Measurements from ENCODE around the gene ZNF343. TPM values are rescaled to one million over a fixed set of nuclear protein-coding genes. Genes with fewer than 3 reads are reported as not detected.

The ZNF343 gene
- total RNA-seq, 1 donor = 6.9 TPM

- no peaks in the 10 kb centered on the region for H3K9me3 ChIP-seq (ENCODE audit: low read depth, low read length)
- H3K36me3 ChIP-seq (ENCODE audit: insufficient read depth, low read length) = no peaks in the 10 kb centered on the region
- no peak overlapping the region for H3K4me2 ChIP-seq (ENCODE audit: insufficient read depth, low read length)
- H3K27ac ChIP-seq (ENCODE audit: low read depth, low read length) = no peak overlapping the region
- no peak for DNase-seq (ENCODE audit: insufficient read length, low spot score, missing footprints)
- H3K27me3 ChIP-seq (ENCODE audit: insufficient read depth, low read length) = no peaks in the 10 kb centered on the region
- H4K20me1 ChIP-seq (ENCODE audit: insufficient read depth, low read length) = no peaks in the 10 kb centered on the region
- TF ChIP-seq CTCF (IDR thresholded peaks at IDR 0.05; ENCODE audit: extremely low read depth, low read depth, low read length) = no peak
- no peak overlapping the region for H2AFZ ChIP-seq (ENCODE audit: low read length)
- no peak overlapping the region for H3K4me3 ChIP-seq (ENCODE audit: insufficient read depth, low read length)
- peaks cover 15% of the 10 kb centered on the region for H3K4me1 ChIP-seq (ENCODE audit: insufficient read depth, low read length)
- no peaks in the 10 kb centered on the region for H3K79me2 ChIP-seq (ENCODE audit: insufficient read depth, low read length)
These were observed 10.5 kb upstream of the ZNF343 start for GRCh38 chr20:2519115-2519809.

GRCh38 chr20:2518558-2518957, 9.8 kb upstream of the ZNF343 start:
- DNase-seq (ENCODE audit: insufficient read length, low spot score, missing footprints) = no peak
- Histone ChIP-seq H4K20me1 (ENCODE audit: insufficient read depth, low read length) (no peaks in the 10 kb centered on the region), H3K27ac (ENCODE audit: low read depth, low read length) (no peak overlapping the region), H3K36me3 (ENCODE audit: insufficient read depth, low read length) (no peaks in the 10 kb centered on the region), H3K9me3 (ENCODE audit: low read depth, low read length) (no peaks in the 10 kb centered on the region), H3K79me2 (ENCODE audit: insufficient read depth, low read length) (no peaks in the 10 kb centered on the region), H3K4me1 (ENCODE audit: insufficient read depth, low read length) (peaks cover 12% of the 10 kb centered on the region), H3K4me3 (ENCODE audit: insufficient read depth, low read length) (no peak overlapping the region), H2AFZ (ENCODE audit: low read length) (no peak overlapping the region), H3K27me3 (ENCODE audit: insufficient read depth, low read length) (no peaks in the 10 kb centered on the region), H3K4me2 (ENCODE audit: insufficient read depth, low read length) (no peak overlapping the region)
- TF ChIP-seq CTCF (IDR thresholded peaks at IDR 0.05; ENCODE audit: extremely low read depth, low read depth, low read length) = no peak

DNA sequence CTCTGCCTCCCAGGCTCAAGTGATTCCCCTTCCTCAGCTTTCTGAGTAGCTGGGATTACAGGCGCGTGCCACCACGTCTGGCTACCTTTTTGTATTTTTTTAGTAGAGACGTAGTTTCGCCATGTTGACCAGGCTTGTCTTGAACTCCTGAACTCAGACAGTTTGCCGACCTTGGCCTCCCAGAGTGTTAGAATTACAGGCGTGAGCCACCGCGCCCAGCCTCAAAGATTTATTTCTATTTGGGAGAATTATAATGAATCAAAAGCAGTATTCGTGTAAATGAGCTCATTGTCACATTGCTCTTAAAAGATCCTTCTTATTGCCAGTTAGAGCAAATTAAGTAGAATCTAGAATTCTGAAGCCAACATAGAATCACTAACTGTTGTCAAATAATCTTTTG, 9.4 kb upstream of the ZNF343 start:
- Histone ChIP-seq H4K20me1 (ENCODE audit: insufficient read depth, low read length) (no peaks in the 10 kb centered on the region), H3K79me2 (ENCODE audit: insufficient read depth, low read length) (no peaks in the 10 kb centered on the region), H2AFZ (ENCODE audit: low read length) (no peak overlapping the region), H3K27ac (ENCODE audit: low read depth, low read length) (no peak overlapping the region), H3K4me1 (ENCODE audit: insufficient read depth, low read length) (peaks cover 12% of the 10 kb centered on the region), H3K4me3 (ENCODE audit: insufficient read depth, low read length) (no peak overlapping the region), H3K9me3 (ENCODE audit: low read depth, low read length) (no peaks in the 10 kb centered on the region), H3K27me3 (ENCODE audit: insufficient read depth, low read length) (no peaks in the 10 kb centered on the region), H3K4me2 (ENCODE audit: insufficient read depth, low read length) (no peak overlapping the region), H3K36me3 (ENCODE audit: insufficient read depth, low read length) (no peaks in the 10 kb centered on the region)
- DNase-seq (ENCODE audit: insufficient read length, low spot score, missing footprints) = no peak
- TF ChIP-seq CTCF (IDR thresholded peaks at IDR 0.05; ENCODE audit: extremely low read depth, low read depth, low read length) = no peak

DNA sequence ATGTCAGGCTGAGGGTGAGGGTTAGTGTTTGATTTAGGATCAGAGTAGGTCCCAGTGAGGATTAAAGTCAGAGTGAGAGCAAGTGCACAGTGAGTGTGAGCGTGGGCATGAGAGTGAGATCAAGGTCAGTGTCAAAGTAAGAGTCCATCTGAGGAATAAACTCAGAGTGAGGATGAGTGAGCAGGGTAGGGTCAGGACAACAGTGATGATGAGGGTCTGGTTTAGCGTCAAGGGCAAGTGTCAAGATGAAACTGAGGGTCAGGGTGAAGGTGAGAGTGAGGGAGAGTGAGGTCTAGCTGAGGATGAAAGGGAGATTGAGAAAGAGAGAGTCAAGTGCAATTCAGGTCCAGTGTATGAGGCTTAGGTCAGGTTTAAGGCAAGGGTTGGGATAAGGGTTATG, 7.7 kb upstream of the ZNF343 start:
- no peaks in the 10 kb centered on the region for H3K9me3 ChIP-seq (ENCODE audit: low read depth, low read length)
- no peak overlapping the region for H3K4me3 ChIP-seq (ENCODE audit: insufficient read depth, low read length)
- H2AFZ ChIP-seq (ENCODE audit: low read length) = no peak overlapping the region
- H3K36me3 ChIP-seq (ENCODE audit: insufficient read depth, low read length) = no peaks in the 10 kb centered on the region
- TF ChIP-seq CTCF (IDR thresholded peaks at IDR 0.05; ENCODE audit: extremely low read depth, low read depth, low read length) = no peak
- peaks cover 12% of the 10 kb centered on the region for H3K4me1 ChIP-seq (ENCODE audit: insufficient read depth, low read length)
- no peaks in the 10 kb centered on the region for H3K27me3 ChIP-seq (ENCODE audit: insufficient read depth, low read length)
- DNase-seq (ENCODE audit: insufficient read length, low spot score, missing footprints) = no peak
- H3K27ac ChIP-seq (ENCODE audit: low read depth, low read length) = no peak overlapping the region
- no peaks in the 10 kb centered on the region for H3K79me2 ChIP-seq (ENCODE audit: insufficient read depth, low read length)
- H4K20me1 ChIP-seq (ENCODE audit: insufficient read depth, low read length) = no peaks in the 10 kb centered on the region
- H3K4me2 ChIP-seq (ENCODE audit: insufficient read depth, low read length) = no peak overlapping the region

Data from osteoblast (primary cell).